Common myeloid progenitor, CD34-positive (primary cell): ENCODE results near the gene DCDC2.
"Not testable (repeated sequence)": the region's sequence is repeated elsewhere in the genome, so short reads cannot be mapped to it uniquely, and the experiment has no call there.

Source experiments
- CTCF ChIA-PET: fragments of 350-600 bp; sonication (Branson Sonifier 250); formaldehyde crosslinking; loops from one replicate; lab custom pipeline; 2021; ENCODE audit warnings: antibody characterized with exemption; lab: Charles Lee
- POLR2A ChIA-PET: fragments of 350-600 bp; sonication (Branson Sonifier 250); formaldehyde crosslinking; loops from one replicate; lab custom pipeline; 2021; ENCODE audit warnings: antibody characterized with exemption; lab: Charles Lee
- DNase-seq, 3 donors: peaks; one replicate each; pipeline versions ENCODE4 v3.0.0 to v3.0.0-alpha.2; 2013
- H3K27ac ChIP-seq, 2 experiments: 1 replicate in 1 of 2; 2 replicates in 1 of 2; pipeline ENCODE4 v1.7.0; 2013; ENCODE audit warnings: inconsistent platforms in 2 of 2, low read length in 2 of 2, mild to moderate bottlenecking in 2 of 2, low read depth in 1 of 2, moderate library complexity in 1 of 2; ENCODE audit not compliant: severe bottlenecking in 2 of 2, insufficient read depth in 1 of 2, poor library complexity in 1 of 2
- H3K27me3 ChIP-seq, 5 experiments: replicated peaks in 2 of 5; 1 replicate in 3 of 5; 2 replicates in 2 of 5; pipeline versions ENCODE4 v1.6.1 to v1.7.0; 2013; ENCODE audit warnings: low read length in 4 of 5, mild to moderate bottlenecking in 2 of 5, moderate library complexity in 2 of 5, inconsistent platforms in 1 of 5; ENCODE audit not compliant: insufficient read depth in 5 of 5, control insufficient read depth in 4 of 5
- H3K36me3 ChIP-seq, 4 experiments: 1 replicate in 2 of 4; 2 replicates in 2 of 4; pipeline versions ENCODE4 v1.6.1 to v1.7.0; 2013; ENCODE audit warnings: low read length in 3 of 4, control low read depth in 1 of 4, mild to moderate bottlenecking in 1 of 4; ENCODE audit not compliant: control insufficient read depth in 4 of 4, insufficient read depth in 4 of 4
- H3K4me1 ChIP-seq, 4 experiments: 1 replicate in 3 of 4; 2 replicates in 1 of 4; pipeline versions ENCODE4 v1.6.1 to v1.7.1; 2013; ENCODE audit warnings: low read length in 3 of 4, mild to moderate bottlenecking in 3 of 4, control low read depth in 1 of 4, inconsistent platforms in 1 of 4, moderate library complexity in 1 of 4; ENCODE audit not compliant: control insufficient read depth in 4 of 4, insufficient read depth in 4 of 4; ENCODE audit errors: control extremely low read depth in 1 of 4
- H3K4me3 ChIP-seq, 7 experiments: 1 replicate in 4 of 7; 2 replicates in 3 of 7; pipeline versions ENCODE4 v1.5.1 to v1.7.0; 2013; ENCODE audit warnings: mild to moderate bottlenecking in 7 of 7, low read length in 6 of 7, moderate library complexity in 6 of 7, inconsistent platforms in 2 of 7, low read depth in 2 of 7, control low read depth in 1 of 7; ENCODE audit not compliant: insufficient read depth in 4 of 7, control insufficient read depth in 1 of 7; ENCODE audit errors: extremely low read depth in 1 of 7
- H3K9me3 ChIP-seq, 5 experiments: 1 replicate in 4 of 5; 2 replicates in 1 of 5; pipeline versions ENCODE4 v1.6.1 to v1.7.1; 2013; ENCODE audit warnings: low read length in 4 of 5, mild to moderate bottlenecking in 2 of 5, inconsistent platforms in 1 of 5, low read depth in 1 of 5, moderate library complexity in 1 of 5; ENCODE audit not compliant: control insufficient read depth in 4 of 5, insufficient read depth in 2 of 5; ENCODE audit errors: control extremely low read depth in 1 of 5
- WGBS: methylation state at CpG from one replicate; pipeline ENCODE4 v1.1.5; 2013; ENCODE audit not compliant: insufficient coverage; 5-methylcytosine and 5-hydroxymethylcytosine counted together

DCDC2 gene

GRCh38 chr6:24313251-24314141 lies 44.4 kb downstream of the DCDC2 start:
- POLR2A ChIA-PET, result no interaction called here
- Histone ChIP-seq H3K9me3 (peaks cover 0 to 9% (median 4%) of the 10 kb centered on the region in 5 experiments), H3K4me1 (no peaks in the 10 kb centered on the region), H3K4me3 (no peak overlapping the region), H3K27ac (no peak overlapping the region), H3K27me3 (no peaks in the 10 kb centered on the region), H3K36me3 (no peaks in the 10 kb centered on the region)
- 89% methylated on average over 3 of the region's 6 CpGs for WGBS
- no peak for DNase-seq
- CTCF ChIA-PET, result interaction anchor here (1.1 to 1.4 kb wide), 3 partner anchors 9 to 28 kb away, joined by 3 to 4 read pairs (median 3); no protein-coding TSS in a partner anchor

- H3K36me3 ChIP-seq, H3K9me3 ChIP-seq, CTCF ChIA-PET, H3K4me1 ChIP-seq, H3K4me3 ChIP-seq, DNase-seq, H3K27me3 ChIP-seq, H3K27ac ChIP-seq, POLR2A ChIA-PET: not testable (repeated sequence)
- 97% methylated on average over 4 of the region's 4 CpGs for WGBS
These were observed 46.1 kb downstream of the DCDC2 start for GRCh38 chr6:24311775-24312174.

DNA sequence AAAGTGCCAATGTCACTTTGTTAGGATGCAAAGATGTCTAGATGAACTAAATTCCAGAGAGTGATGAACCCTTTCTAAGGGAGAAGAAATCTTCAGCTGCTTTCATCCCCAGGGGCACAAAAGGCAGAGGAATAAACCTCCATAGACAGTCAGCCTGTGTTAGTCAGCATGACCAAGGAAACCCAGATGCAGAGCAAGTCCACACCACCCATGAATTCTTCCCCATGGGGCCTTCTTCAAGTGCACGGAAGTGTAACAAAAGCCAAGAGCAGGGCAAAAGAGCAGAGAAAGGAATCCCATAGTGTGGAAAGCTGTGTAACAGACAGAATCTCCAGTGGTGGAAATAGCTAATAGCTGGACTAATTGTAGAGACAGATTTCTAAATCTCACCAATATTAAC lies 50.0 kb downstream of the DCDC2 start:
- Histone ChIP-seq H3K9me3 (peaks cover 0 to 9% (median 4%) of the 10 kb centered on the region in 5 experiments), H3K4me3 (no peak overlapping the region), H3K4me1 (no peaks in the 10 kb centered on the region), H3K36me3 (no peaks in the 10 kb centered on the region), H3K27ac (no peak overlapping the region), H3K27me3 (no peaks in the 10 kb centered on the region)
- no peak for DNase-seq
- ChIA-PET CTCF (no interaction called here), POLR2A (no interaction called here)
- WGBS, result no CpG with 5 or more reads among the region's 1 CpG

- POLR2A ChIA-PET, result no interaction called here
- no peaks in the 10 kb centered on the region for H3K4me1 ChIP-seq
These were observed 50.9 kb downstream of the DCDC2 start for GRCh38 chr6:24306936-24307335.

GRCh38 chr6:24306038-24306437 lies 51.8 kb downstream of the DCDC2 start:
- ChIA-PET CTCF (no interaction called here), POLR2A (no interaction called here)
- Histone ChIP-seq H3K4me3 (no peak overlapping the region), H3K27me3 (no peaks in the 10 kb centered on the region), H3K9me3 (peaks cover 0 to 3% (median 0%) of the 10 kb centered on the region in 5 experiments), H3K36me3 (no peaks in the 10 kb centered on the region), H3K27ac (no peak overlapping the region), H3K4me1 (no peaks in the 10 kb centered on the region)
- 92% methylated on average over 3 of the region's 4 CpGs for WGBS
- no peak for DNase-seq

More at GRCh38 chr6:24306936-24307335, 50.9 kb downstream of the DCDC2 start:
- WGBS, result no CpG with 5 or more reads among the region's 1 CpG
- H3K27ac ChIP-seq, result no peak overlapping the region
- no peaks in the 10 kb centered on the region for H3K27me3 ChIP-seq
- H3K4me3 ChIP-seq, result no peak overlapping the region
- no peaks in the 10 kb centered on the region for H3K36me3 ChIP-seq
- no peak for DNase-seq
- CTCF ChIA-PET, result no interaction called here
- peaks cover 0 to 9% (median 4%) of the 10 kb centered on the region in 5 experiments for H3K9me3 ChIP-seq

DNA sequence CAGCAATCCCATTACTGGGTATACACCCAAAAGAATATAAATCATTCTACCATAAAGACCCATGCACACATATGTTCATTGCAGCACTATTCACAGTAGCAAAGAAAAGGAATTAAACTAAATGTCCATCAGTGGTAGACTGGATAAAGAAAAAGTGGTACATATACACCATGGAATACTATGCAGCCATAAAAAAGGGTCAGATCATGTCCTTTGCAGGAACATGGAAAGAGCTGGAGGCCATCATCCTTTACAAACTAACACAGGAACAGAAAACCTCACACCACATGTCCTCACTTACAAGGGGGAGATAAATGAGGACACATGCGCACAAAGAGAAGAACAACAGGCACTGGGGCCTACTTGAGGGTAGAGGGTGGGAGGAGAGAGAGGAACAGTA lies 60.9 kb downstream of the DCDC2 start:
- ChIA-PET CTCF (no interaction called here), POLR2A (no interaction called here)
- no peak for DNase-seq
- no CpG with 5 or more reads among the region's 1 CpG for WGBS
- no peaks in the 10 kb centered on the region for H3K36me3 ChIP-seq
- H3K27ac ChIP-seq, result no peak overlapping the region
- H3K27me3 ChIP-seq, result no peaks in the 10 kb centered on the region
- no peaks in the 10 kb centered on the region for H3K4me1 ChIP-seq
- peaks cover 0 to 5% (median 2%) of the 10 kb centered on the region in 5 experiments for H3K9me3 ChIP-seq
- no peak overlapping the region for H3K4me3 ChIP-seq

DNA sequence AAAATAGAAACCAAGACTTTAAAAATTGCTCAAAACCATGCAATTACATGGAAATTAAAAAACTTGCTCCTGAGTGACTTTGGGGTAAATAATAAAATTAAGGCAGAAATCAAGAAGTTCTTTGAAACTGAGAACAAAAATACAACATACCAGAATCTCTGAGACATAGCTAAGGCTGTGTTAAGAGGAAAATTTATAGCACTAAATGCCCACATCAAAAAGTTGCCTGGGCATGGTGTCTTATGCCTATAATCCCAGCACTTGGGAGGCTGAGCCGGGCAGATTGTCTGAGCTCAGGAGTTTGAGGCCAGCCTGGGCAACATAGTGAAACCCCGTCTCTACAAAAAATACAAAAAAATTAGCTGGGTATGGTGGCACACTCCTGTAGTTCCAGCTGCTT lies 64.0 kb downstream of the DCDC2 start:
- H3K27me3 ChIP-seq, H3K4me1 ChIP-seq, H3K27ac ChIP-seq, DNase-seq, H3K36me3 ChIP-seq, H3K4me3 ChIP-seq, CTCF ChIA-PET, H3K9me3 ChIP-seq, POLR2A ChIA-PET: not testable (repeated sequence)
- 100% methylated on average over 2 of the region's 2 CpGs for WGBS
